Kidney tubule cell (primary cell): Measurements from ENCODE around the gene PACS2.
"Not testable (repeated sequence)": the region's sequence is repeated elsewhere in the genome, so short reads cannot be mapped to it uniquely, and the experiment has no call there.

Source experiments
- DNase-seq: peaks from one replicate; pipeline ENCODE4 v3.0.0-alpha.2; 2018; ENCODE audit warnings: low spot score

Gene PACS2

GRCh38 chr14:105350450-105351244 is 36.1 kb downstream of the PACS2 start:
- no peak for DNase-seq

GRCh38 chr14:105351410-105351809 is 36.9 kb downstream of the PACS2 start:
- no peak for DNase-seq

GRCh38 chr14:105351920-105352851 is 37.6 kb downstream of the PACS2 start:
- DNase-seq = peak; percentile 90

- no peak for DNase-seq
Observed at GRCh38 chr14:105353136-105353535, 38.6 kb downstream of the PACS2 start.

- DNase-seq = no peak
Observed at GRCh38 chr14:105354541-105354940, 40.0 kb downstream of the PACS2 start.

GRCh38 chr14:105355049-105355575 is 40.6 kb downstream of the PACS2 start:
- no peak for DNase-seq

- no peak for DNase-seq
Observed at GRCh38 chr14:105355850-105356604, 41.5 kb downstream of the PACS2 start.

- DNase-seq = no peak
Observed at GRCh38 chr14:105356927-105357326, 42.4 kb downstream of the PACS2 start.

- DNase-seq = no peak
Observed at GRCh38 chr14:105357626-105358025, 43.1 kb downstream of the PACS2 start.

- DNase-seq = no peak
Observed at GRCh38 chr14:105358140-105358846, 43.7 kb downstream of the PACS2 start.

GRCh38 chr14:105358943-105359342 is 44.4 kb downstream of the PACS2 start:
- no peak for DNase-seq

- not testable (repeated sequence) for DNase-seq
Observed at GRCh38 chr14:105361412-105361811, 46.9 kb downstream of the PACS2 start.

GRCh38 chr14:105363847-105364708 is 49.5 kb downstream of the PACS2 start:
- peak; percentile 50 for DNase-seq

GRCh38 chr14:105365101-105365500 is 50.6 kb downstream of the PACS2 start:
- no peak for DNase-seq

GRCh38 chr14:105365681-105366080 is 51.1 kb downstream of the PACS2 start:
- DNase-seq = no peak

- DNase-seq = no peak
Observed at GRCh38 chr14:105366386-105367074, 52.0 kb downstream of the PACS2 start.

GRCh38 chr14:105367116-105368031 is 52.8 kb downstream of the PACS2 start:
- no peak for DNase-seq

- DNase-seq = no peak
Observed at GRCh38 chr14:105368032-105368417, 53.5 kb downstream of the PACS2 start.

GRCh38 chr14:105368426-105368825 is 53.9 kb downstream of the PACS2 start:
- DNase-seq = no peak
